Measurements from ENCODE around the gene MNT. TPM values are rescaled to one million over a fixed set of nuclear protein-coding genes. Genes with fewer than 3 reads are reported as not detected.

MNT gene
- total and polyA plus RNA-seq, 2 of the 8 experiments (the other 6 are each of a cell fraction or from before 2014, with no cell fraction given), result 5.0 to 17.3 TPM

DNA sequence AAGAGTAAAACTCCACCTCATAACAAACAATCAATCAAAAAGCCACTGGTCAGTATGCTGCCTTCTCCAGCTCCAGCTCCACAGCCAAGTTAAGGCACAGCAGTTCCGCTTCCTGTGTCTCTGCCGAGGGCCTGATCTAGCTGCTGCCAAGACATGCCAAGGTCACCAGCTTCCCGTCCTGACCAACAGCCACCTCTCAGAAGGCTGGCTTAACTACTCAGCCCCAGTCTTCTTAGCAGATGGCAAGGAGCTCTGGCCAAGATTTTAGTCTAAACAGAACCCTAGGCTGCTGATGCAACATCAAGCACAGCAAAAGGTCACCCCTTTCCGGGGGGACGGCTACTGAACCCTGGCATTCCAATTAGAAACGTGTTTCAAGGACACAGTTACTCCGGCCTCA is 17.7 kb upstream of the MNT start (continued):
- no peak for TF ChIP-seq RXRA (IDR thresholded peaks at IDR 0.05; ENCODE audit: insufficient read depth, low read depth, low read length)
- TF ChIP-seq CEBPB (IDR thresholded peaks at IDR 0.05; ENCODE audit: low read depth, low read length), result no peak
- TF ChIP-seq HDAC2 (IDR thresholded peaks at IDR 0.05; ENCODE audit: borderline replicate concordance in 1 of 2, low read depth in 2 of 2, low read length in 2 of 2), result no peak
- no peak for TF ChIP-seq EZH2 (IDR thresholded peaks at IDR 0.05; ENCODE audit: low read depth, low read length, severe bottlenecking)
- no peak for TF ChIP-seq PHF8 (conservative IDR thresholded peaks at IDR 0.05; ENCODE audit: low read depth, low read length)
- no peak for TF ChIP-seq SAP30 (IDR thresholded peaks at IDR 0.05; ENCODE audit: insufficient read depth, insufficient replicate concordance, low read length)
- TF ChIP-seq CHD7 (IDR thresholded peaks at IDR 0.05; ENCODE audit: insufficient replicate concordance, low read length), result no peak
- no peak for TF ChIP-seq SIRT6 (IDR thresholded peaks at IDR 0.05; ENCODE audit: low read length)
- no peak for TF ChIP-seq RAD21 (IDR thresholded peaks at IDR 0.05 in 1 of 2, conservative IDR thresholded peaks at IDR 0.05 in 1 of 2; ENCODE audit: low read depth in 2 of 2, low read length in 2 of 2)
- TF ChIP-seq TAF7 (optimal IDR thresholded peaks at IDR 0.05; ENCODE audit: borderline replicate concordance, low read depth, low read length), result no peak
